ENCODE results near the gene CROT.

Gene CROT

GRCh38 chr7:87342231-87342630 lies 3.2 kb upstream of the CROT start:
- DNase-seq (ENCODE audit: low spot score): no peak

- peak; percentile 25 for DNase-seq (ENCODE audit: low spot score)
These were observed 1.0 kb upstream of the CROT start for GRCh38 chr7:87344446-87344845.

GRCh38 chr7:87345962-87346371 lies 503 bp downstream of the CROT start:
- no peak for DNase-seq (ENCODE audit: low spot score)

- DNase-seq (ENCODE audit: low spot score): no peak
These were observed 1.7 kb downstream of the CROT start for GRCh38 chr7:87347207-87347606.

- no peak for DNase-seq (ENCODE audit: low spot score)
These were observed 2.2 kb downstream of the CROT start for GRCh38 chr7:87347664-87348063.

- peak; percentile 31 for DNase-seq (ENCODE audit: low spot score)
These were observed 9.3 kb downstream of the CROT start for GRCh38 chr7:87354749-87355148.

- no peak for DNase-seq (ENCODE audit: low spot score)
These were observed 11.0 kb downstream of the CROT start for GRCh38 chr7:87356448-87356847.

- DNase-seq (ENCODE audit: low spot score): no peak
These were observed 13.9 kb downstream of the CROT start for GRCh38 chr7:87359366-87359765.

GRCh38 chr7:87361320-87361719 lies 15.9 kb downstream of the CROT start:
- no peak for DNase-seq (ENCODE audit: low spot score)

GRCh38 chr7:87363342-87363741 lies 17.9 kb downstream of the CROT start:
- no peak for DNase-seq (ENCODE audit: low spot score)

- no peak for DNase-seq (ENCODE audit: low spot score)
These were observed 18.8 kb downstream of the CROT start for GRCh38 chr7:87364246-87364645.

GRCh38 chr7:87369216-87369615 lies 23.8 kb downstream of the CROT start:
- no peak for DNase-seq (ENCODE audit: low spot score)

GRCh38 chr7:87370660-87371180 lies 25.3 kb downstream of the CROT start:
- no peak for DNase-seq (ENCODE audit: low spot score)

GRCh38 chr7:87375662-87376435 lies 30.4 kb downstream of the CROT start:
- no peak for DNase-seq (ENCODE audit: low spot score)

- DNase-seq (ENCODE audit: low spot score): no peak
These were observed 35.4 kb downstream of the CROT start for GRCh38 chr7:87380905-87381304.

GRCh38 chr7:87391020-87391701 lies 45.7 kb downstream of the CROT start:
- no peak for DNase-seq (ENCODE audit: low spot score)

- DNase-seq (ENCODE audit: low spot score): no peak
These were observed 50.1 kb downstream of the CROT start for GRCh38 chr7:87395442-87396020.

GRCh38 chr7:87398446-87398845 lies 53.0 kb downstream of the CROT start:
- no peak for DNase-seq (ENCODE audit: low spot score)

GRCh38 chr7:87404674-87405073 lies 59.2 kb downstream of the CROT start:
- DNase-seq (ENCODE audit: low spot score): no peak

- no peak for DNase-seq (ENCODE audit: low spot score)
These were observed 65.7 kb downstream of the CROT start for GRCh38 chr7:87411186-87411585.

- no peak for DNase-seq (ENCODE audit: low spot score)
These were observed 67.6 kb downstream of the CROT start for GRCh38 chr7:87413029-87413428.

GRCh38 chr7:87413951-87414793 lies 68.7 kb downstream of the CROT start:
- DNase-seq (ENCODE audit: low spot score): no peak

All from RKO (cell line).